ENCODE measurements around the gene PEAK3.

GRCh38 chr19:2327773-2328400, 45.9 kb upstream of the PEAK3 start:
- TF ChIP-seq POLR2A (IDR thresholded peaks at IDR 0.05): peak in 1 of 3 donors; percentile 5
- TF ChIP-seq CTCF (IDR thresholded peaks at IDR 0.05): no peak
